ENCODE results near the gene MKLN1.

Gene MKLN1

DNA sequence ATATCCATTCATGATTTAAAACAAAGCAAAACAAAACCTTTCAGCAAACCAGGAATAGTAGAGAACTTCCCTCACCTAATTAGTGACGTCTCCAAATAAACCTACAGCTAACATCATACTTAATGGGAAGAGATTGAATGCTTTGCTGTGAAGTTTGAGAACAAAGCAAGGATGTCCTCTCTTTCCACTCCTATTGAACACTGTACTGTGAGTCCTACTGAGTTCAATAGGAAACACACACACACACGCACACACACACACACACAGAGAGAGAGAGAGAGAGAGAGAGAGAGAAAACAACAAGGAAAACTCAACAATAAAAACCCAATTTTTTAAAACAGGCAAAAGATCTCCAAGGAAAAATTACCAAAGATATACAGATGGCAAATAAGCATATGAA is 196.4 kb downstream of the MKLN1 start:
- in situ Hi-C loops (cut with MboI; ENCODE audit: low sequenced_read_pairs, unreplicated experiment): no loop called here
- DNase-seq (ENCODE audit: low spot score): no peak
- TF ChIP-seq, protein P1, sequence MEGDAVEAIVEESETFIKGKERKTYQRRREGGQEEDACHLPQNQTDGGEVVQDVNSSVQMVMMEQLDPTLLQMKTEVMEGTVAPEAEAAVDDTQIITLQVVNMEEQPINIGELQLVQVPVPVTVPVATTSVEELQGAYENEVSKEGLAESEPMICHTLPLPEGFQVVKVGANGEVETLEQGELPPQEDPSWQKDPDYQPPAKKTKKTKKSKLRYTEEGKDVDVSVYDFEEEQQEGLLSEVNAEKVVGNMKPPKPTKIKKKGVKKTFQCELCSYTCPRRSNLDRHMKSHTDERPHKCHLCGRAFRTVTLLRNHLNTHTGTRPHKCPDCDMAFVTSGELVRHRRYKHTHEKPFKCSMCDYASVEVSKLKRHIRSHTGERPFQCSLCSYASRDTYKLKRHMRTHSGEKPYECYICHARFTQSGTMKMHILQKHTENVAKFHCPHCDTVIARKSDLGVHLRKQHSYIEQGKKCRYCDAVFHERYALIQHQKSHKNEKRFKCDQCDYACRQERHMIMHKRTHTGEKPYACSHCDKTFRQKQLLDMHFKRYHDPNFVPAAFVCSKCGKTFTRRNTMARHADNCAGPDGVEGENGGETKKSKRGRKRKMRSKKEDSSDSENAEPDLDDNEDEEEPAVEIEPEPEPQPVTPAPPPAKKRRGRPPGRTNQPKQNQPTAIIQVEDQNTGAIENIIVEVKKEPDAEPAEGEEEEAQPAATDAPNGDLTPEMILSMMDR (IDR thresholded peaks at IDR 0.05; ENCODE audit: borderline replicate concordance, control extremely low read depth, extremely low read depth, insufficient read depth, missing control alignments): no peak

DNA sequence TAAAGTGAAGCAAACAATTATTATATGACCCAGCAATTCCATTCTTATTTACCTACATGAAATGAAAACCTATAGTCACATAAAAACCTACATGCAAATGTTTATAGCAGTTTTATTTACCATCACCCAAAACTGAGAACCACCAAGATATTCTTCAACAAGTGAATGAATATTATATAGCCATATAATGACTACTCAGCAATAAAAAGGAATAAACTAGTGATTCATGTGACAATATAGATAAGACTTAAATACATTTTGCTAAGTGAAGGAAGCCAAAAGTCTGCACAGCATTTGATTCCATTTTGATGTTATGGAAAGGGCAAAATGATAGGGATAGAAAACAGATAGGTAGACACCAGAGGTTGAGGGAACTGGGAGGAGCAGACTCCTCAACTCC is 197.0 kb downstream of the MKLN1 start:
- in situ Hi-C loops (cut with MboI; ENCODE audit: low sequenced_read_pairs, unreplicated experiment): no loop called here

DNA sequence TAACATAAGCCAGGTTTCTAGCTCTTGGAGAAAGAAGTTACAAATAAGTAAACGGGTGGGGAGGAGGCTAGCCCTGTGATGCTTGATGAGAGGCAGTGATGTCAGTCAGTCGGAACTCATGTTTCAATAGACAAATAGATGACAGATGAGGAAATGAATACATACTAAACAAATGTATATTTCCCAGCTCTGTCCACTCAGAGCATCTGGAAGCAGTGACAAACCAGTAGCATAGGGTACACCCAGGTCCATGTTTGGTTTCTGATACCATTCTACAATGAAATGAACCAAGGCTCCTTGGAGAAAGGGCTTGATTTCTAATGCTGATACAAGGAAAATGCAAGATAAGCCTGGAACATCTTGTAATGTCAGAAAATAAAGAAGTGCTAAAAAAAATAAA is 198.1 kb downstream of the MKLN1 start:
- in situ Hi-C loops (cut with MboI; ENCODE audit: low sequenced_read_pairs, unreplicated experiment): no loop called here
- TF ChIP-seq, protein P1 (IDR thresholded peaks at IDR 0.05; ENCODE audit: borderline replicate concordance, control extremely low read depth, extremely low read depth, insufficient read depth, missing control alignments): no peak
- no peak for DNase-seq (ENCODE audit: low spot score)

More for the DNA sequence above, 197.0 kb downstream of the MKLN1 start:
- DNase-seq (ENCODE audit: low spot score): no peak
- TF ChIP-seq, protein P1 (IDR thresholded peaks at IDR 0.05; ENCODE audit: borderline replicate concordance, control extremely low read depth, extremely low read depth, insufficient read depth, missing control alignments): no peak

GRCh38 chr7:131527456-131527855 is 199.8 kb downstream of the MKLN1 start:
- in situ Hi-C loops (cut with MboI; ENCODE audit: low sequenced_read_pairs, unreplicated experiment): no loop called here
- DNase-seq (ENCODE audit: low spot score): no peak
- TF ChIP-seq, protein P1 (IDR thresholded peaks at IDR 0.05; ENCODE audit: borderline replicate concordance, control extremely low read depth, extremely low read depth, insufficient read depth, missing control alignments): no peak

- TF ChIP-seq, protein P1 (IDR thresholded peaks at IDR 0.05; ENCODE audit: borderline replicate concordance, control extremely low read depth, extremely low read depth, insufficient read depth, missing control alignments): no peak
- in situ Hi-C loops (cut with MboI; ENCODE audit: low sequenced_read_pairs, unreplicated experiment): no loop called here
- no peak for DNase-seq (ENCODE audit: low spot score)
Measured at GRCh38 chr7:131529179-131529578, 201.5 kb downstream of the MKLN1 start.

- in situ Hi-C loops (cut with MboI; ENCODE audit: low sequenced_read_pairs, unreplicated experiment): no loop called here
- TF ChIP-seq, protein P1 (IDR thresholded peaks at IDR 0.05; ENCODE audit: borderline replicate concordance, control extremely low read depth, extremely low read depth, insufficient read depth, missing control alignments): no peak
- DNase-seq (ENCODE audit: low spot score): no peak
Measured at GRCh38 chr7:131529617-131530016, 201.9 kb downstream of the MKLN1 start.

GRCh38 chr7:131530137-131530536 is 202.5 kb downstream of the MKLN1 start:
- TF ChIP-seq, protein P1 (IDR thresholded peaks at IDR 0.05; ENCODE audit: borderline replicate concordance, control extremely low read depth, extremely low read depth, insufficient read depth, missing control alignments): no peak
- DNase-seq (ENCODE audit: low spot score): no peak
- in situ Hi-C loops (cut with MboI; ENCODE audit: low sequenced_read_pairs, unreplicated experiment): no loop called here

Data from GM13976 (cell line).